Chondrocyte (in vitro differentiated cells): ENCODE data around the gene TMEM37. TPM values are rescaled to one million over a fixed set of nuclear protein-coding genes. Genes with fewer than 3 reads are reported as not detected.

ENCODE experiments used
- DNase-seq: peaks from one replicate; pipeline ENCODE4 v3.0.0; 2021; ENCODE audit warnings: mixed read lengths, low spot score
- H3K27ac Mint-ChIP-seq: one replicate; pipeline ENCODE4 v1.8.0; 2021; ENCODE audit warnings: mild to moderate bottlenecking, moderate library complexity, mixed read lengths; ENCODE audit not compliant: unreplicated experiment
- H3K27me3 Mint-ChIP-seq: 2 replicates; pipeline ENCODE4 v1.8.0; 2021; ENCODE audit warnings: low read depth, mixed read lengths
- H3K36me3 Mint-ChIP-seq: 2 replicates; pipeline ENCODE4 v1.8.0; 2021; ENCODE audit warnings: low read depth, mixed read lengths
- H3K4me1 Mint-ChIP-seq: 2 replicates; pipeline ENCODE4 v1.8.0; 2021; ENCODE audit warnings: low read depth, mild to moderate bottlenecking, mixed read lengths
- H3K4me3 Mint-ChIP-seq: one replicate; pipeline ENCODE4 v1.8.0; 2021; ENCODE audit warnings: mild to moderate bottlenecking, moderate library complexity, mixed read lengths; ENCODE audit not compliant: unreplicated experiment
- H3K9me3 Mint-ChIP-seq: 2 replicates; pipeline ENCODE4 v1.8.0; 2021; ENCODE audit warnings: low read depth, mixed read lengths
- total RNA-seq: library from RNA; stranded (reverse); gene quantifications from 3 replicates; pipeline ENCODE4 v1.2.1, GENCODE V29; 2021
- TF ChIP-seq, protein P1 (sequence below): fragments of 200-600 bp; sonication (generic); IDR thresholded peaks from 2 replicates; pipeline ENCODE4 v1.5.0; 2021; ENCODE audit warnings: antibody characterized with exemption, mild to moderate bottlenecking, moderate library complexity

The TMEM37 gene
- total RNA-seq, 1 donor from 2014 or later: 0.77 TPM

GRCh38 chr2:119486196-119486827, 54.7 kb downstream of the TMEM37 start:
- H3K4me1 Mint-ChIP-seq: peaks cover 79% of the 10 kb centered on the region
- peak overlapping the region; percentile 58 for H3K27ac Mint-ChIP-seq
- no peaks in the 10 kb centered on the region for H3K36me3 Mint-ChIP-seq
- DNase-seq: no peak
- TF ChIP-seq, protein P1, sequence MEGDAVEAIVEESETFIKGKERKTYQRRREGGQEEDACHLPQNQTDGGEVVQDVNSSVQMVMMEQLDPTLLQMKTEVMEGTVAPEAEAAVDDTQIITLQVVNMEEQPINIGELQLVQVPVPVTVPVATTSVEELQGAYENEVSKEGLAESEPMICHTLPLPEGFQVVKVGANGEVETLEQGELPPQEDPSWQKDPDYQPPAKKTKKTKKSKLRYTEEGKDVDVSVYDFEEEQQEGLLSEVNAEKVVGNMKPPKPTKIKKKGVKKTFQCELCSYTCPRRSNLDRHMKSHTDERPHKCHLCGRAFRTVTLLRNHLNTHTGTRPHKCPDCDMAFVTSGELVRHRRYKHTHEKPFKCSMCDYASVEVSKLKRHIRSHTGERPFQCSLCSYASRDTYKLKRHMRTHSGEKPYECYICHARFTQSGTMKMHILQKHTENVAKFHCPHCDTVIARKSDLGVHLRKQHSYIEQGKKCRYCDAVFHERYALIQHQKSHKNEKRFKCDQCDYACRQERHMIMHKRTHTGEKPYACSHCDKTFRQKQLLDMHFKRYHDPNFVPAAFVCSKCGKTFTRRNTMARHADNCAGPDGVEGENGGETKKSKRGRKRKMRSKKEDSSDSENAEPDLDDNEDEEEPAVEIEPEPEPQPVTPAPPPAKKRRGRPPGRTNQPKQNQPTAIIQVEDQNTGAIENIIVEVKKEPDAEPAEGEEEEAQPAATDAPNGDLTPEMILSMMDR: no peak
- H3K27me3 Mint-ChIP-seq: no peaks in the 10 kb centered on the region
- no peaks in the 10 kb centered on the region for H3K9me3 Mint-ChIP-seq
- no peak overlapping the region for H3K4me3 Mint-ChIP-seq

GRCh38 chr2:119486886-119487285, 55.2 kb downstream of the TMEM37 start:
- H3K27ac Mint-ChIP-seq: peak overlapping the region; percentile 58

GRCh38 chr2:119487434-119488244, 56.0 kb downstream of the TMEM37 start:
- no peak for DNase-seq
- no peaks in the 10 kb centered on the region for H3K27me3 Mint-ChIP-seq
- TF ChIP-seq, protein P1: no peak
- H3K4me3 Mint-ChIP-seq: no peak overlapping the region
- no peak overlapping the region for H3K27ac Mint-ChIP-seq
- H3K9me3 Mint-ChIP-seq: no peaks in the 10 kb centered on the region
- no peaks in the 10 kb centered on the region for H3K36me3 Mint-ChIP-seq
- H3K4me1 Mint-ChIP-seq: peaks cover 89% of the 10 kb centered on the region

More at GRCh38 chr2:119486886-119487285, 55.2 kb downstream of the TMEM37 start:
- Mint-ChIP-seq H3K36me3 (no peaks in the 10 kb centered on the region), H3K27me3 (no peaks in the 10 kb centered on the region), H3K4me1 (peaks cover 82% of the 10 kb centered on the region), H3K9me3 (no peaks in the 10 kb centered on the region), H3K4me3 (no peak overlapping the region)
- no peak for DNase-seq
- TF ChIP-seq, protein P1: no peak

Other genes with a start within 250 kb of the TMEM37 start
- 44.6 to 151 TPM (median 46.6 TPM) in 3 replicates for gene STEAP3, start 208.0 kb upstream of the TMEM37 start, total RNA-seq
- gene C2orf76, start 65.0 kb upstream of the TMEM37 start, total RNA-seq: 9.6 to 13.6 TPM (median 11.0 TPM) in 3 replicates
- 72.9 to 73.8 TPM (median 73.8 TPM) in 3 replicates for gene DBI, start 64.9 kb upstream of the TMEM37 start, total RNA-seq
- not detected in 3 replicates for gene SCTR, start 92.6 kb downstream of the TMEM37 start, total RNA-seq
- gene CFAP221, start 112.6 kb downstream of the TMEM37 start, total RNA-seq: 0.45 to 0.65 TPM (median 0.46 TPM) in 3 replicates
- 6.8 to 7.8 TPM (median 7.0 TPM) in 3 replicates for gene TMEM177, start 247.3 kb downstream of the TMEM37 start, total RNA-seq